OCI-LY3 (cell line): Measurements from ENCODE around the gene LASP1NB.

Experiments
- H2AFZ ChIP-seq: fragments of 200-600, 300-600 bp; shearing (Covaris generic); 2 replicates; pipeline ENCODE4 v1.6.0; 2014; ENCODE audit warnings: antibody characterized with exemption, low read depth, low read length
- H3K27ac ChIP-seq: fragments of 200-600, 300-600 bp; sonication (generic); 2 replicates; pipeline ENCODE4 v1.5.1; 2014; ENCODE audit warnings: mild to moderate bottlenecking, low read length, moderate library complexity, mixed read lengths
- H3K27me3 ChIP-seq: fragments of 200-600, 300-600 bp; sonication (generic); 2 replicates; pipeline ENCODE4 v1.6.1; 2014; ENCODE audit warnings: low read depth, low read length, mixed read lengths
- H3K36me3 ChIP-seq: fragments of 200-600, 300-600 bp; sonication (generic); replicated peaks from 2 replicates; pipeline ENCODE3; 2014; ENCODE audit warnings: low read depth, low read length, mixed read lengths
- H3K4me1 ChIP-seq: fragments of 300-600, 200-600 bp; sonication (generic); 2 replicates; pipeline ENCODE4 v1.6.1; 2014; ENCODE audit warnings: low read length, mixed read lengths
- H3K4me2 ChIP-seq: fragments of 200-600, 300-600 bp; sonication (generic); 2 replicates; pipeline ENCODE4 v1.6.1; 2014; ENCODE audit warnings: low read length, mixed read lengths
- H3K4me3 ChIP-seq: fragments of 300-600, 200-600 bp; sonication (generic); 2 replicates; pipeline ENCODE4 v1.5.1; 2014; ENCODE audit warnings: antibody characterized with exemption, mild to moderate bottlenecking, low read length, moderate library complexity
- H3K79me2 ChIP-seq: fragments of 300-600, 200-600 bp; shearing (Covaris generic); 2 replicates; pipeline ENCODE4 v1.6.1; 2014; ENCODE audit warnings: mild to moderate bottlenecking, low read length, mixed read lengths
- H3K9ac ChIP-seq: fragments of 300-600, 200-600 bp; shearing (Covaris generic); 2 replicates; pipeline ENCODE4 v1.6.0; 2014; ENCODE audit warnings: mild to moderate bottlenecking, low read length, moderate library complexity
- H3K9me3 ChIP-seq: fragments of 200-600, 300-600 bp; shearing (Covaris generic); 2 replicates; pipeline ENCODE4 v1.6.1; 2014; ENCODE audit warnings: low read length, mixed read lengths; ENCODE audit not compliant: insufficient read depth
- H4K20me1 ChIP-seq: fragments of 200-600, 300-600 bp; sonication (generic); 2 replicates; pipeline ENCODE4 v1.6.1; 2016; ENCODE audit warnings: low read length, mixed read lengths; ENCODE audit not compliant: insufficient read depth
- CTCF ChIP-seq: fragments of 200-600, 300-600 bp; sonication (generic); IDR thresholded peaks from 2 replicates; pipeline ENCODE4 v1.5.1; 2014; ENCODE audit warnings: antibody characterized with exemption, low read length, low read depth
- EZH2phosphoT487 ChIP-seq: fragments of 200-600 bp; shearing (Covaris generic); IDR thresholded peaks from 2 replicates; pipeline ENCODE4 v1.6.1; 2018; ENCODE audit warnings: antibody characterized with exemption, mixed run types, low read depth

Gene LASP1NB

GRCh38 chr17:38914741-38915638 is 10.4 kb upstream of the LASP1NB start:
- no peak overlapping the region for H2AFZ ChIP-seq
- peaks cover 25% of the 10 kb centered on the region for H3K36me3 ChIP-seq
- H3K27me3 ChIP-seq: no peaks in the 10 kb centered on the region
- no peak overlapping the region for H3K4me2 ChIP-seq
- no peak for TF ChIP-seq EZH2phosphoT487
- no peak for TF ChIP-seq CTCF
- H3K4me3 ChIP-seq: no peak overlapping the region
- H4K20me1 ChIP-seq: no peaks in the 10 kb centered on the region
- H3K9ac ChIP-seq: no peak overlapping the region
- H3K9me3 ChIP-seq: no peaks in the 10 kb centered on the region
- H3K79me2 ChIP-seq: no peaks in the 10 kb centered on the region
- no peak overlapping the region for H3K27ac ChIP-seq
- H3K4me1 ChIP-seq: no peaks in the 10 kb centered on the region

DNA sequence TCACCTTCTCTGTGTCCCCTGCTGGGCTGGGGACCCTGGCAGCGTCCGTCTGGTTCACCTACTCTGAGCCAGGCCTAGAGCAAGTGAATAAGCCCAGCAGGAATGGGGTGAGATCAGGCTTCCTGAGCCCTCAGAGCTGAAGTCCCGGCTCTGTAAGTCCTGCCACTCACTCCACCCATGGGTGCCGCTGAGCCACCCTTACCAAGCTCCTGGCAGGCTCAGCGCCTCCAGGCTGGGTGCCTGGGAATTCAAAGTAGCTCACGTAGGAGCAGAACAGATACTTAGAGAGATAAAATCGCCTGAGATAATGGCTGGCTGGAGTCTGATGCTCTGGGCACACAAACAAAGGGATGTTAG is 9.8 kb upstream of the LASP1NB start:
- Histone ChIP-seq H3K4me3 (no peak overlapping the region), H3K27me3 (no peaks in the 10 kb centered on the region), H4K20me1 (no peaks in the 10 kb centered on the region), H2AFZ (no peak overlapping the region), H3K4me2 (no peak overlapping the region), H3K9ac (no peak overlapping the region), H3K9me3 (no peaks in the 10 kb centered on the region), H3K36me3 (peaks cover 25% of the 10 kb centered on the region), H3K4me1 (no peaks in the 10 kb centered on the region), H3K27ac (no peak overlapping the region), H3K79me2 (no peaks in the 10 kb centered on the region)
- TF ChIP-seq CTCF (no peak), EZH2phosphoT487 (no peak)

GRCh38 chr17:38916771-38917170 is 8.6 kb upstream of the LASP1NB start:
- H3K4me1 ChIP-seq: no peaks in the 10 kb centered on the region
- no peaks in the 10 kb centered on the region for H4K20me1 ChIP-seq
- H3K9me3 ChIP-seq: no peaks in the 10 kb centered on the region
- peaks cover 25% of the 10 kb centered on the region for H3K36me3 ChIP-seq
- no peak overlapping the region for H3K4me3 ChIP-seq
- H3K27ac ChIP-seq: no peak overlapping the region
- no peak overlapping the region for H2AFZ ChIP-seq
- no peak overlapping the region for H3K4me2 ChIP-seq
- no peak overlapping the region for H3K9ac ChIP-seq
- H3K27me3 ChIP-seq: no peaks in the 10 kb centered on the region
- no peaks in the 10 kb centered on the region for H3K79me2 ChIP-seq
- TF ChIP-seq CTCF (no peak), EZH2phosphoT487 (no peak)

GRCh38 chr17:38917259-38917658 is 8.2 kb upstream of the LASP1NB start:
- peaks cover 25% of the 10 kb centered on the region for H3K36me3 ChIP-seq
- H3K79me2 ChIP-seq: no peaks in the 10 kb centered on the region
- no peak overlapping the region for H3K9ac ChIP-seq
- no peaks in the 10 kb centered on the region for H4K20me1 ChIP-seq
- no peak overlapping the region for H3K27ac ChIP-seq
- H3K27me3 ChIP-seq: no peaks in the 10 kb centered on the region
- H3K4me3 ChIP-seq: no peak overlapping the region
- no peaks in the 10 kb centered on the region for H3K9me3 ChIP-seq
- no peak overlapping the region for H2AFZ ChIP-seq
- H3K4me1 ChIP-seq: no peaks in the 10 kb centered on the region
- TF ChIP-seq CTCF (peak; percentile 26; the same call in 1 of the 2 replicates), EZH2phosphoT487 (no peak)
- no peak overlapping the region for H3K4me2 ChIP-seq
